Adrenal gland (tissue), 5 donors: ENCODE data around the gene PTPRN2.

Source experiments
- POLR2A ChIP-seq, 2 donors: fragments of 450-650 bp; IDR thresholded peaks; one replicate each; pipeline ENCODE4 v1.6.1; 2017; ENCODE audit warnings: antibody characterized with exemption in 2 of 2, mild to moderate bottlenecking in 2 of 2, moderate library complexity in 1 of 2
- TF ChIP-seq, protein P1 (sequence below), 6 experiments: fragments of 450-650 bp in 4 of 6; fragments of 200-600 bp in 2 of 6; sonication (generic) in 1 of 6; IDR thresholded peaks; 1 replicate in 5 of 6; 2 replicates in 1 of 6; pipeline versions ENCODE4 v1.5.1 to v1.8.0; 2016 to 2021; ENCODE audit warnings: antibody characterized with exemption in 6 of 6, mild to moderate bottlenecking in 2 of 6, moderate library complexity in 1 of 6
- donor health status: DM: no; HTN: no; CAD: no.

DNA sequence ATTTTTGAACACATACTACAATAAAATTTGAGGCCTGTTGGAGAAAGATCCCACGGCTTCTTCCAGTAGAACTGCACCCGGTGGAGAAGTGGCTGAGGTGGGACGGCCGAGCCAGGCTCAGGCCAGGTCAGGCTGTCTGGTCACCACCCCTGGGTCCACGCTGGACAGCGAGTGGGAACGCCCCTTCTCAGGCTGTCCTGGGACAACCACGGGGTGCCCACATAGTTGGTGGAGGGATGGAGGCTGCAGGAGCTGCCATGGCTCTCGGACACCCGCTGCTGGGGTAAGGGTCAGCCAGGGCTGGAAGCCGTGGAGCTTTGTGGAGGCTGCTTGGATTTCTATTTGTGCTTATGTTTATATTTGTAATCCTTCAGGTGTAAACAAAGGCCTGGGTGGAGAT is 1044.3 kb downstream of the PTPRN2 start:
- TF ChIP-seq, protein P1, sequence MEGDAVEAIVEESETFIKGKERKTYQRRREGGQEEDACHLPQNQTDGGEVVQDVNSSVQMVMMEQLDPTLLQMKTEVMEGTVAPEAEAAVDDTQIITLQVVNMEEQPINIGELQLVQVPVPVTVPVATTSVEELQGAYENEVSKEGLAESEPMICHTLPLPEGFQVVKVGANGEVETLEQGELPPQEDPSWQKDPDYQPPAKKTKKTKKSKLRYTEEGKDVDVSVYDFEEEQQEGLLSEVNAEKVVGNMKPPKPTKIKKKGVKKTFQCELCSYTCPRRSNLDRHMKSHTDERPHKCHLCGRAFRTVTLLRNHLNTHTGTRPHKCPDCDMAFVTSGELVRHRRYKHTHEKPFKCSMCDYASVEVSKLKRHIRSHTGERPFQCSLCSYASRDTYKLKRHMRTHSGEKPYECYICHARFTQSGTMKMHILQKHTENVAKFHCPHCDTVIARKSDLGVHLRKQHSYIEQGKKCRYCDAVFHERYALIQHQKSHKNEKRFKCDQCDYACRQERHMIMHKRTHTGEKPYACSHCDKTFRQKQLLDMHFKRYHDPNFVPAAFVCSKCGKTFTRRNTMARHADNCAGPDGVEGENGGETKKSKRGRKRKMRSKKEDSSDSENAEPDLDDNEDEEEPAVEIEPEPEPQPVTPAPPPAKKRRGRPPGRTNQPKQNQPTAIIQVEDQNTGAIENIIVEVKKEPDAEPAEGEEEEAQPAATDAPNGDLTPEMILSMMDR (IDR thresholded peaks at IDR 0.05): no peak
- TF ChIP-seq POLR2A (IDR thresholded peaks at IDR 0.05): no peak
